ENCODE data around the gene C11orf86.

The C11orf86 gene

GRCh38 chr11:66967670-66968425 lies 7.3 kb upstream of the C11orf86 start:
- no peak for TF ChIP-seq CTCF (IDR thresholded peaks at IDR 0.05; ENCODE audit: low read depth, low read length)
- no peak overlapping the region for H3K4me3 ChIP-seq (ENCODE audit: low read depth, low read length)

GRCh38 chr11:66969584-66970225 lies 5.4 kb upstream of the C11orf86 start:
- H3K4me3 ChIP-seq (ENCODE audit: low read depth, low read length): no peak overlapping the region
- no peak for TF ChIP-seq CTCF (IDR thresholded peaks at IDR 0.05; ENCODE audit: low read depth, low read length)

- TF ChIP-seq CTCF (IDR thresholded peaks at IDR 0.05; ENCODE audit: low read depth, low read length): no peak
- H3K4me3 ChIP-seq (ENCODE audit: low read depth, low read length): no peak overlapping the region
These were observed 4.7 kb upstream of the C11orf86 start for GRCh38 chr11:66970371-66970806.

GRCh38 chr11:66970807-66971442 lies 4.2 kb upstream of the C11orf86 start:
- H3K4me3 ChIP-seq (ENCODE audit: low read depth, low read length): no peak overlapping the region
- TF ChIP-seq CTCF (IDR thresholded peaks at IDR 0.05; ENCODE audit: low read depth, low read length): no peak

GRCh38 chr11:66971488-66971887 lies 3.6 kb upstream of the C11orf86 start:
- TF ChIP-seq CTCF (IDR thresholded peaks at IDR 0.05; ENCODE audit: low read depth, low read length): no peak
- H3K4me3 ChIP-seq (ENCODE audit: low read depth, low read length): no peak overlapping the region

GRCh38 chr11:66973956-66974580 lies 1.0 kb upstream of the C11orf86 start:
- no peak for TF ChIP-seq CTCF (IDR thresholded peaks at IDR 0.05; ENCODE audit: low read depth, low read length)
- no peak overlapping the region for H3K4me3 ChIP-seq (ENCODE audit: low read depth, low read length)

Measured in WI38 (cell line).